Endothelial cell of umbilical vein (primary cell): Measurements from ENCODE around the gene IGSF9B.

Experiments
- CTCF ChIP-seq, 2 donors: IDR thresholded peaks; 1 replicate in 1 of 2; 2 replicates in 1 of 2; pipeline ENCODE4 v1.5.1; 2011; ENCODE audit warnings: low read length in 2 of 2, mild to moderate bottlenecking in 2 of 2, moderate library complexity in 2 of 2, control low read depth in 1 of 2, inconsistent platforms in 1 of 2, low read depth in 1 of 2; ENCODE audit not compliant: insufficient read depth in 1 of 2; ENCODE audit errors: extremely low read depth in 1 of 2
- MAX ChIP-seq: IDR thresholded peaks from 2 replicates; pipeline ENCODE4 v1.6.1; 2011; ENCODE audit not compliant: insufficient read depth, insufficient read length
- MYC ChIP-seq: IDR thresholded peaks from one replicate; pipeline ENCODE4 v1.6.1; 2011; ENCODE audit warnings: mild to moderate bottlenecking, low read depth, low read length
- POLR2AphosphoS5 ChIP-seq: IDR thresholded peaks from 2 replicates; pipeline ENCODE4 v1.6.1; 2012; ENCODE audit warnings: low read depth, mild to moderate bottlenecking, control low read depth, low read length, moderate library complexity; ENCODE audit not compliant: insufficient read depth

GRCh38 chr11:133938166-133938565 lies 18.6 kb downstream of the IGSF9B start:
- TF ChIP-seq MYC (no peak), CTCF (IDR thresholded peaks at IDR 0.05; ENCODE audit: extremely low read depth in 1 of 2, insufficient read depth in 1 of 2, low read depth in 1 of 2, low read length in 2 of 2) (no peak), POLR2AphosphoS5 (no peak), MAX (no peak)
